Fibroblast of skin of left quadriceps (primary cell): Measurements from ENCODE around the gene PRKAG1.
A peak's percentile ranks its signal among the peaks of the same experiment; 100 is the strongest.

Experiments used
- DNase-seq, 2 experiments: peaks; one replicate each; pipeline ENCODE4 v3.0.0-alpha.2; 2013; ENCODE audit warnings: low read depth in 2 of 2

Gene PRKAG1

GRCh38 chr12:48982397-48983080 is 36.0 kb downstream of the PRKAG1 start:
- no peak for DNase-seq

- DNase-seq, result no peak
Observed at GRCh38 chr12:48981757-48982157, 36.8 kb downstream of the PRKAG1 start.

GRCh38 chr12:48980953-48981756 is 37.4 kb downstream of the PRKAG1 start:
- no peak for DNase-seq

- DNase-seq, result no peak
Observed at GRCh38 chr12:48980389-48980952, 38.1 kb downstream of the PRKAG1 start.

GRCh38 chr12:48979602-48980388 is 38.8 kb downstream of the PRKAG1 start:
- no peak for DNase-seq

GRCh38 chr12:48978741-48979601 is 39.6 kb downstream of the PRKAG1 start:
- no peak for DNase-seq

GRCh38 chr12:48978291-48978740 is 40.3 kb downstream of the PRKAG1 start, which contains the start of gene WNT1:
Gene WNT1 (plus strand): TSS chr12:48978322. CDS start chr12:48978651, 329 bp downstream.
- DNase-seq, result no peak

- no peak for DNase-seq
Observed at GRCh38 chr12:48977290-48978281, 41.0 kb downstream of the PRKAG1 start.

- peak in 1 of 2 experiments; percentile 37 for DNase-seq
Observed at GRCh38 chr12:48973941-48974673, 44.5 kb downstream of the PRKAG1 start.

GRCh38 chr12:48973531-48973930 is 45.0 kb downstream of the PRKAG1 start:
- DNase-seq, result no peak

- no peak for DNase-seq
Observed at GRCh38 chr12:48972952-48973483, 45.6 kb downstream of the PRKAG1 start.

GRCh38 chr12:48972213-48972951 is 46.2 kb downstream of the PRKAG1 start:
- DNase-seq, result no peak

- no peak for DNase-seq
Observed at GRCh38 chr12:48970702-48971334, 47.8 kb downstream of the PRKAG1 start.

GRCh38 chr12:48969833-48970701 is 48.5 kb downstream of the PRKAG1 start:
- DNase-seq, result no peak

- DNase-seq, result no peak
Observed at GRCh38 chr12:48969160-48969771, 49.3 kb downstream of the PRKAG1 start.

GRCh38 chr12:48968467-48968866 is 50.1 kb downstream of the PRKAG1 start:
- DNase-seq, result no peak
